Neuronal stem cell (in vitro differentiated cells): ENCODE measurements around the gene DENND6B.

ENCODE experiments used
- DNase-seq: peaks from one replicate; pipeline ENCODE4 v3.0.0-alpha.2; 2013; ENCODE audit warnings: low spot score
- H2AFZ ChIP-seq: one replicate; pipeline ENCODE4 v1.6.1; 2013; ENCODE audit warnings: mild to moderate bottlenecking, low read length, inconsistent platforms
- H2AK5ac ChIP-seq: 2 replicates; pipeline ENCODE4 v1.6.1; 2013; ENCODE audit warnings: low read depth, mild to moderate bottlenecking, inconsistent platforms, low read length, moderate library complexity, mixed read lengths
- H2BK120ac ChIP-seq: 2 replicates; pipeline ENCODE4 v1.6.1; 2013; ENCODE audit warnings: low read depth, mild to moderate bottlenecking, inconsistent platforms, low read length, moderate library complexity, mixed read lengths
- H2BK12ac ChIP-seq: one replicate; pipeline ENCODE4 v1.6.1; 2013; ENCODE audit warnings: low read length, inconsistent platforms
- H2BK15ac ChIP-seq: 2 replicates; pipeline ENCODE4 v1.6.1; 2013; ENCODE audit warnings: mild to moderate bottlenecking, low read length, inconsistent platforms, mixed read lengths
- H2BK5ac ChIP-seq: one replicate; pipeline ENCODE4 v1.6.1; 2013; ENCODE audit warnings: inconsistent platforms, mild to moderate bottlenecking, low read length, moderate library complexity
- H3K14ac ChIP-seq: one replicate; pipeline ENCODE4 v1.6.1; 2013; ENCODE audit warnings: low read length, inconsistent platforms
- H3K18ac ChIP-seq: 2 replicates; pipeline ENCODE4 v1.6.1; 2013; ENCODE audit warnings: low read length, inconsistent platforms
- H3K23ac ChIP-seq: 2 replicates; pipeline ENCODE4 v1.6.1; 2013; ENCODE audit warnings: low read depth, mild to moderate bottlenecking, mixed read lengths, low read length, inconsistent platforms; ENCODE audit not compliant: poor library complexity
- H3K27ac ChIP-seq: replicated peaks from 3 replicates; pipeline ENCODE4 v1.5.1; 2013; ENCODE audit warnings: low read length, inconsistent platforms
- H3K27me3 ChIP-seq, 3 experiments: 2 replicates each; pipeline ENCODE4 v1.6.1; 2013; ENCODE audit warnings: low read length in 3 of 3, mild to moderate bottlenecking in 2 of 3, inconsistent platforms in 1 of 3, low read depth in 1 of 3, mixed read lengths in 1 of 3, moderate library complexity in 1 of 3; ENCODE audit not compliant: control insufficient read depth in 3 of 3, insufficient read depth in 3 of 3
- H3K36me3 ChIP-seq, 2 donors: replicated peaks in 1 of 2; 2 replicates each; pipeline ENCODE4 v1.6.1; 2013; ENCODE audit warnings: low read length in 2 of 2; ENCODE audit not compliant: control insufficient read depth in 2 of 2, insufficient read depth in 2 of 2
- H3K4ac ChIP-seq: 2 replicates; pipeline ENCODE4 v1.6.1; 2013; ENCODE audit warnings: inconsistent platforms, mild to moderate bottlenecking, low read length, moderate library complexity
- H3K4me1 ChIP-seq, 2 donors: 1 replicate in 1 of 2; 2 replicates in 1 of 2; pipeline ENCODE4 v1.6.1; 2013; ENCODE audit warnings: low read length in 2 of 2, low read depth in 1 of 2; ENCODE audit not compliant: control insufficient read depth in 2 of 2, insufficient read depth in 1 of 2
- H3K4me2 ChIP-seq: one replicate; pipeline ENCODE4 v1.6.1; 2013; ENCODE audit warnings: mild to moderate bottlenecking, low read length, inconsistent platforms; ENCODE audit not compliant: insufficient read depth, poor library complexity, severe bottlenecking
- H3K4me3 ChIP-seq, 2 donors: 2 replicates each; pipeline ENCODE4 v1.5.1; 2013; ENCODE audit warnings: low read length in 2 of 2, mild to moderate bottlenecking in 2 of 2, inconsistent platforms in 1 of 2, moderate library complexity in 1 of 2
- H3K79me1 ChIP-seq: one replicate; pipeline ENCODE4 v1.6.1; 2013; ENCODE audit warnings: low read depth, mild to moderate bottlenecking, inconsistent platforms, low read length, moderate library complexity
- H3K9ac ChIP-seq: one replicate; pipeline ENCODE4 v1.6.1; 2013; ENCODE audit warnings: mild to moderate bottlenecking, low read depth, low read length, inconsistent platforms; ENCODE audit not compliant: poor library complexity
- H3K9me3 ChIP-seq, 2 donors: replicated peaks in 1 of 2; 2 replicates each; pipeline versions ENCODE3 to v1.6.1; 2013; ENCODE audit warnings: low read length in 2 of 2, mild to moderate bottlenecking in 2 of 2, inconsistent platforms in 1 of 2, low read depth in 1 of 2, mixed read lengths in 1 of 2, moderate library complexity in 1 of 2; ENCODE audit not compliant: control insufficient read depth in 2 of 2, insufficient read depth in 1 of 2
- H4K8ac ChIP-seq: one replicate; pipeline ENCODE4 v1.6.1; 2013; ENCODE audit warnings: low read depth, mild to moderate bottlenecking, inconsistent platforms, low read length, moderate library complexity
- H4K91ac ChIP-seq: one replicate; pipeline ENCODE4 v1.6.1; 2013; ENCODE audit warnings: low read length, low read depth, mild to moderate bottlenecking, inconsistent platforms; ENCODE audit not compliant: poor library complexity
- WGBS, 2 donors: extraction: QIAGEN DNeasy Blood & Tissue Kit; methylation state at CpG; one replicate each; pipeline ENCODE4 v1.1.7; 2013; ENCODE audit warnings: missing lambda C conversion rate in 2 of 2, mixed read lengths in 1 of 2; ENCODE audit not compliant: insufficient read length in 2 of 2, insufficient replicate concordance in 1 of 2; ENCODE audit errors: extremely low coverage in 2 of 2; 5-methylcytosine and 5-hydroxymethylcytosine counted together

Gene DENND6B

GRCh38 chr22:50361222-50361621, 34.4 kb upstream of the DENND6B start:
- no peak for DNase-seq
- no peak overlapping the region for H3K9ac ChIP-seq
- no peak overlapping the region for H2BK5ac ChIP-seq
- H2BK120ac ChIP-seq: no peak overlapping the region
- H3K27me3 ChIP-seq: no peaks in the 10 kb centered on the region
- H3K14ac ChIP-seq: no peak overlapping the region
- no peak overlapping the region for H4K8ac ChIP-seq
- no peak overlapping the region for H3K4me3 ChIP-seq
- no peak overlapping the region for H4K91ac ChIP-seq
- peaks cover 1% of the 10 kb centered on the region for H3K79me1 ChIP-seq
- no peak overlapping the region for H2BK15ac ChIP-seq
- H3K18ac ChIP-seq: no peak overlapping the region
- no CpG with 5 or more reads among the region's 5 CpGs for WGBS, 2 donors
- no peak overlapping the region for H3K4me2 ChIP-seq
- H3K4me1 ChIP-seq: no peaks in the 10 kb centered on the region
- H3K9me3 ChIP-seq: no peaks in the 10 kb centered on the region
- H2AK5ac ChIP-seq: no peak overlapping the region
- no peak overlapping the region for H2BK12ac ChIP-seq
- H2AFZ ChIP-seq: no peak overlapping the region
- H3K23ac ChIP-seq: no peak overlapping the region
- no peak overlapping the region for H3K27ac ChIP-seq
- peaks cover 3 to 32% of the 10 kb centered on the region in 2 donors for H3K36me3 ChIP-seq
- H3K4ac ChIP-seq: no peak overlapping the region

GRCh38 chr22:50360578-50360977, 33.8 kb upstream of the DENND6B start:
- H3K14ac ChIP-seq: no peak overlapping the region
- peaks cover 1% of the 10 kb centered on the region for H3K79me1 ChIP-seq
- H2BK120ac ChIP-seq: no peak overlapping the region
- H3K4me2 ChIP-seq: no peak overlapping the region
- H3K27ac ChIP-seq: no peak overlapping the region
- no CpG with 5 or more reads among the region's 2 CpGs for WGBS, 2 donors
- H3K4ac ChIP-seq: no peak overlapping the region
- H4K8ac ChIP-seq: no peak overlapping the region
- H4K91ac ChIP-seq: no peak overlapping the region
- H2BK5ac ChIP-seq: no peak overlapping the region
- H3K18ac ChIP-seq: no peak overlapping the region
- H3K36me3 ChIP-seq: peaks cover 3 to 35% of the 10 kb centered on the region in 2 donors
- H3K9me3 ChIP-seq: no peaks in the 10 kb centered on the region
- no peak overlapping the region for H2AK5ac ChIP-seq
- no peak overlapping the region for H2AFZ ChIP-seq
- H2BK12ac ChIP-seq: no peak overlapping the region
- H3K4me1 ChIP-seq: no peaks in the 10 kb centered on the region
- no peak overlapping the region for H3K9ac ChIP-seq
- no peaks in the 10 kb centered on the region for H3K27me3 ChIP-seq
- no peak overlapping the region for H3K4me3 ChIP-seq
- no peak overlapping the region for H3K23ac ChIP-seq
- no peak overlapping the region for H2BK15ac ChIP-seq
- no peak for DNase-seq

- Histone ChIP-seq H2BK120ac (no peak overlapping the region), H3K9me3 (no peaks in the 10 kb centered on the region), H3K27ac (no peak overlapping the region), H3K4me2 (no peak overlapping the region), H4K8ac (no peak overlapping the region), H3K9ac (no peak overlapping the region), H2AK5ac (no peak overlapping the region), H2BK15ac (no peak overlapping the region), H4K91ac (no peak overlapping the region), H3K23ac (no peak overlapping the region), H3K18ac (no peak overlapping the region), H3K4ac (no peak overlapping the region), H2BK12ac (no peak overlapping the region), H3K4me1 (no peaks in the 10 kb centered on the region), H3K27me3 (no peaks in the 10 kb centered on the region), H3K36me3 (peaks cover 5 to 29% of the 10 kb centered on the region in 2 donors), H2BK5ac (no peak overlapping the region), H3K4me3 (no peak overlapping the region), H2AFZ (no peak overlapping the region), H3K79me1 (peaks cover 1% of the 10 kb centered on the region), H3K14ac (no peak overlapping the region)
- WGBS, 2 donors: no CpG with 5 or more reads among the region's 10 CpGs
- DNase-seq: no peak
Observed at GRCh38 chr22:50357756-50358155, 30.9 kb upstream of the DENND6B start.

GRCh38 chr22:50357222-50357621, 30.4 kb upstream of the DENND6B start:
- Histone ChIP-seq H2BK5ac (no peak overlapping the region), H3K14ac (no peak overlapping the region), H3K9me3 (no peaks in the 10 kb centered on the region), H3K4me2 (no peak overlapping the region), H3K27me3 (no peaks in the 10 kb centered on the region), H4K8ac (no peak overlapping the region), H3K27ac (no peak overlapping the region), H2BK120ac (no peak overlapping the region), H3K18ac (no peak overlapping the region), H3K79me1 (peaks cover 1% of the 10 kb centered on the region), H3K4me1 (no peaks in the 10 kb centered on the region), H3K9ac (no peak overlapping the region), H4K91ac (no peak overlapping the region), H3K4ac (no peak overlapping the region), H3K36me3 (peaks cover 5 to 33% of the 10 kb centered on the region in 2 donors), H2BK12ac (no peak overlapping the region), H3K4me3 (no peak overlapping the region), H2AK5ac (no peak overlapping the region), H2BK15ac (no peak overlapping the region), H3K23ac (no peak overlapping the region), H2AFZ (no peak overlapping the region)
- no peak for DNase-seq
- no CpG with 5 or more reads among the region's 1 CpG for WGBS, 2 donors
